Left lung (tissue), 10 donors: ENCODE measurements around the gene NKAIN1. TPM values are rescaled to one million over a fixed set of nuclear protein-coding genes. Genes with fewer than 3 reads are reported as not detected.

Source experiments
- ATAC-seq: fragments of 200-7000 bp; cut with Tn5 transposase; one replicate; pipeline ENCODE4 v1.9.1; 2020; ENCODE audit warnings: moderate library complexity
- DNase-seq, 4 donors: peaks; one replicate each; pipeline ENCODE4 v3.0.0-alpha.2; 2013 to 2020
- H3K27ac ChIP-seq, 2 donors: fragments of 200-600 bp; sonication (generic) in 1 of 2; one replicate each; pipeline versions ENCODE4 v1.5.0 to v1.8.0; 2020 to 2021
- H3K27me3 ChIP-seq, 2 donors: fragments of 200-600 bp; sonication (generic) in 1 of 2; one replicate each; pipeline versions ENCODE4 v1.5.0 to v1.8.0; 2020 to 2021
- H3K36me3 ChIP-seq, 2 donors: fragments of 200-600 bp; sonication (generic) in 1 of 2; one replicate each; pipeline versions ENCODE4 v1.5.0 to v1.8.0; 2020 to 2021
- H3K4me1 ChIP-seq, 2 donors: fragments of 200-600 bp; one replicate each; pipeline ENCODE4 v1.8.0; 2021
- H3K4me3 ChIP-seq, 2 donors: fragments of 200-600 bp; sonication (generic) in 1 of 2; one replicate each; pipeline versions ENCODE4 v1.5.0 to v1.8.0; 2020 to 2021; ENCODE audit warnings: mild to moderate bottlenecking in 1 of 2
- H3K9me3 ChIP-seq, 2 donors: fragments of 200-600 bp; sonication (generic) in 1 of 2; one replicate each; pipeline versions ENCODE4 v1.5.0 to v1.8.0; 2020 to 2021
- CTCF ChIP-seq, 2 donors: fragments of 200-600 bp; sonication (generic) in 1 of 2; IDR thresholded peaks; one replicate each; pipeline versions ENCODE4 v1.5.0 to v1.8.0; 2021; ENCODE audit warnings: antibody characterized with exemption in 2 of 2
- intact Hi-C, 2 donors: fragments of 100-400 bp; cut with DNase I; formaldehyde crosslinking; loops; one replicate each; pipeline versions ENCODE4 v1.11.2 to v1.14.2; 2022
- polyA plus RNA-seq, 6 donors: library from polyadenylated mRNA; unstranded; fragments of 120-200 nt; gene quantifications; one replicate each; pipeline ENCODE4 v1.2.1, GENCODE V29; 2013; ENCODE audit not compliant: insufficient read length in 6 of 6
- total RNA-seq, 2 donors: library from RNA; stranded (reverse); fragmentation: NEBNext Ultra II Directional; extraction: Animal tissue kit (Norgen Biotek cat#: 25700); gene quantifications; one replicate each; pipeline ENCODE4 v1.2.1, GENCODE V29; 2021
- donor health status: DM: no; HTN: yes; CAD: no.
- donor health status: DM: no; HTN: no; CAD: no.

NKAIN1 gene
- total and polyA plus RNA-seq, 8 donors = 1.7 to 3.2 (median 2.7) TPM; not detected in 2

GRCh38 chr1:31133368-31133767 is 106.3 kb downstream of the NKAIN1 start:
- intact Hi-C loops = no loop called here
- Histone ChIP-seq H3K27ac (no peak overlapping the region), H3K4me3 (no peak overlapping the region), H3K27me3 (no peaks in the 10 kb centered on the region), H3K9me3 (no peaks in the 10 kb centered on the region), H3K36me3 (no peaks in the 10 kb centered on the region), H3K4me1 (no peaks in the 10 kb centered on the region)
- no peak for TF ChIP-seq CTCF (IDR thresholded peaks at IDR 0.05)
- ATAC-seq (no peak), DNase-seq (no peak)

Other genes with a start within 250 kb of the NKAIN1 start
- 100 to 1,000 TPM in 1 of 2 donors, 10 to 100 TPM in 1; 96.7 to 102 TPM for gene PUM1, start 174.2 kb downstream of the NKAIN1 start, total RNA-seq
- 100 to 1,000 TPM; 101 to 125 (median 112) TPM for gene PUM1, start 174.2 kb downstream of the NKAIN1 start, polyA plus RNA-seq
- gene SNRNP40, start 56.9 kb upstream of the NKAIN1 start, total RNA-seq = 10 to 100 TPM; 33.9 to 46.5 TPM
- gene SNRNP40, start 56.9 kb upstream of the NKAIN1 start, polyA plus RNA-seq = 10 to 100 TPM; 65.6 to 78.6 (median 68.9) TPM
- gene ZCCHC17, start 57.1 kb upstream of the NKAIN1 start, total RNA-seq = 10 to 100 TPM; 20.1 to 23.4 TPM
- 10 to 100 TPM; 41.4 to 51.7 (median 45.4) TPM for gene ZCCHC17, start 57.1 kb upstream of the NKAIN1 start, polyA plus RNA-seq
- gene FABP3, start 133.2 kb upstream of the NKAIN1 start, total RNA-seq = 10 to 100 TPM; 17.1 to 71.0 TPM
- 10 to 100 TPM in 2 of 6 donors, 1 to 10 TPM in 4; 7.7 to 13.0 (median 8.1) TPM for gene FABP3, start 133.2 kb upstream of the NKAIN1 start, polyA plus RNA-seq
- 100 to 1,000 TPM in 1 of 2 donors, 10 to 100 TPM in 1; 46.7 to 126 TPM for gene SERINC2, start 173.3 kb upstream of the NKAIN1 start, total RNA-seq
- 10 to 100 TPM; 10.4 to 15.6 (median 13.7) TPM for gene SERINC2, start 173.3 kb upstream of the NKAIN1 start, polyA plus RNA-seq